Stimulated activated CD8-positive, alpha-beta memory T cell treated with anti-CD3 and anti-CD28 coated beads, Interleukin-7, amount 100 ng/mL, for 1 hour (primary cell): ENCODE measurements around the gene KIF18B.

Experiments used
- DNase-seq, 2 donors: peaks; one replicate each; pipeline ENCODE4 v3.0.0-alpha.2; 2020; ENCODE audit warnings: low read depth in 2 of 2

KIF18B gene

DNA sequence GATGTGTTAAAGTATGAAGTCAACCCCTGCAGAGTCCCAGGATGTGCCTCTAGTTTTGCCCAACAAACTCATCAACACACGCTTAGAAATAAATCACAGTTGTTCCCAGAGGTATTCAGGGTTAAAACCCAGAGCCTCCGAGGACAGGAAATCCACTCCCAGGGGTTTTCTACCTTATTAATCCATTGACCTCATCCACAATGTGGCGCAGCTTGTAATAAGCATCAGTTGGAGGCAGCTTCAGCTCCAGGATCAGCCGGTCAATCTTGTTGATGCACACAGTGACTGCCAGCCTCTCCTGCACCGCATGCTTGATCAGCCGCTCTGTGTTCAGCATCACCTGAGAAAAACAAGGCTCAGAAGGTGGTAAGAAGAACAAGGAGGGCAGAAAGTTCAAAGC, 71.8 kb downstream of the KIF18B start:
- DNase-seq, result no peak
